Neural cell (in vitro differentiated cells): ENCODE results near the gene FILIP1. TPM values are rescaled to one million over a fixed set of nuclear protein-coding genes. Genes with fewer than 3 reads are reported as not detected.

ENCODE experiments used
- H2AFZ ChIP-seq: fragments of 200-600, 300-800 bp; sonication (generic), shearing (Covaris generic); 2 replicates; pipeline ENCODE4 v1.6.0; 2014; ENCODE audit warnings: low read depth, mild to moderate bottlenecking, antibody characterized with exemption, low read length, moderate library complexity
- H3F3A ChIP-seq: fragments of 200-600 bp; shearing (Covaris generic); 2 replicates; pipeline ENCODE4 v1.6.1; 2016; ENCODE audit warnings: mild to moderate bottlenecking, moderate library complexity, mixed read lengths, antibody characterized with exemption, low read length; ENCODE audit not compliant: insufficient read depth, poor library complexity, severe bottlenecking
- H3K27ac ChIP-seq: fragments of 200-600, 300-800 bp; sonication (generic), shearing (Covaris generic); 2 replicates; pipeline ENCODE4 v1.5.1; 2014; ENCODE audit warnings: mild to moderate bottlenecking, low read length, moderate library complexity
- H3K27me3 ChIP-seq: fragments of 300-800, 200-600 bp; sonication (generic), shearing (Covaris generic); 2 replicates; pipeline ENCODE4 v1.6.0; 2014; ENCODE audit warnings: mild to moderate bottlenecking, low read depth, low read length, moderate library complexity; ENCODE audit not compliant: insufficient read depth
- H3K36me3 ChIP-seq: fragments of 300-800, 200-600 bp; sonication (generic), shearing (Covaris generic); 2 replicates; pipeline ENCODE4 v1.5.1; 2014; ENCODE audit warnings: mild to moderate bottlenecking, antibody characterized with exemption, low read length, moderate library complexity; ENCODE audit not compliant: insufficient read depth
- H3K4me2 ChIP-seq: fragments of 300-800, 200-600 bp; sonication (generic), shearing (Covaris generic); 2 replicates; pipeline ENCODE4 v1.6.0; 2014; ENCODE audit warnings: mild to moderate bottlenecking, low read length
- H3K4me3 ChIP-seq: fragments of 300-800, 200-600 bp; sonication (generic), shearing (Covaris generic); 2 replicates; pipeline ENCODE4 v1.5.1; 2014; ENCODE audit warnings: mild to moderate bottlenecking, low read length, moderate library complexity
- H3K79me2 ChIP-seq: fragments of 200-600 bp; shearing (Covaris generic); replicated peaks from 2 replicates; pipeline ENCODE4 v1.6.0; 2014; ENCODE audit warnings: mild to moderate bottlenecking, low read length, moderate library complexity; ENCODE audit not compliant: insufficient read depth
- H3K9ac ChIP-seq: fragments of 300-800, 200-600 bp; sonication (generic), shearing (Covaris generic); 2 replicates; pipeline ENCODE4 v1.6.1; 2016; ENCODE audit warnings: mild to moderate bottlenecking, low read length, mixed read lengths
- H3K9me2 ChIP-seq: fragments of 200-600 bp; shearing (Covaris generic); 2 replicates; pipeline ENCODE4 v1.6.1; 2016; ENCODE audit warnings: mild to moderate bottlenecking, low read length, mixed read lengths; ENCODE audit not compliant: insufficient read depth
- H3K9me3 ChIP-seq: fragments of 200-600, 300-800 bp; sonication (generic), shearing (Covaris generic); 2 replicates; pipeline ENCODE4 v1.6.1; 2016; ENCODE audit warnings: mild to moderate bottlenecking, mixed run types, low read length, moderate library complexity, mixed read lengths
- H4K20me1 ChIP-seq: fragments of 200-600 bp; shearing (Covaris generic); 2 replicates; pipeline ENCODE4 v1.6.1; 2016; ENCODE audit warnings: mild to moderate bottlenecking, mixed run types; ENCODE audit not compliant: insufficient read depth
- CTCF ChIP-seq: fragments of 450-650 bp; IDR thresholded peaks from 2 replicates; pipeline ENCODE4 v1.5.1; 2014; ENCODE audit warnings: antibody characterized with exemption, mild to moderate bottlenecking, moderate library complexity; ENCODE audit not compliant: poor library complexity, severe bottlenecking
- EP300 ChIP-seq: fragments of 450-650 bp; conservative IDR thresholded peaks from 2 replicates; pipeline ENCODE4 v1.6.1; 2014; ENCODE audit warnings: antibody characterized with exemption, mild to moderate bottlenecking, moderate library complexity; ENCODE audit not compliant: poor library complexity, severe bottlenecking
- MXI1 ChIP-seq: fragments of 450-650 bp; conservative IDR thresholded peaks from 2 replicates; pipeline ENCODE4 v1.6.1; 2014; ENCODE audit warnings: antibody characterized with exemption, mild to moderate bottlenecking; ENCODE audit not compliant: poor library complexity, severe bottlenecking
- POLR2AphosphoS5 ChIP-seq: IDR thresholded peaks from 2 replicates; pipeline ENCODE4 v1.6.1; 2012
- RAD21 ChIP-seq: fragments of 450-650 bp; conservative IDR thresholded peaks from 2 replicates; pipeline ENCODE4 v1.6.1; 2014; ENCODE audit warnings: antibody characterized with exemption, mild to moderate bottlenecking, moderate library complexity
- REST ChIP-seq: IDR thresholded peaks from 2 replicates; pipeline ENCODE4 v1.6.1; 2012; ENCODE audit warnings: borderline replicate concordance
- TAF1 ChIP-seq: IDR thresholded peaks from 2 replicates; pipeline ENCODE4 v1.6.1; 2012; ENCODE audit warnings: low read depth
- polyA plus RNA-seq: library from polyadenylated mRNA; depleted of rRNA; stranded (reverse); fragments of >200 nt; gene quantifications from 2 replicates; pipeline ENCODE4 v1.2.3, GENCODE V29; 2014

Gene FILIP1
- polyA plus RNA-seq, 1 donor from 2014 or later, result 1.4 TPM

GRCh38 chr6:75512591-75512990 lies 19.0 kb upstream of the FILIP1 start:
- Histone ChIP-seq H3K4me2 (no peak overlapping the region), H3K27ac (no peak overlapping the region), H3K79me2 (no peaks in the 10 kb centered on the region), H3K27me3 (no peaks in the 10 kb centered on the region), H3F3A (no peaks in the 10 kb centered on the region), H4K20me1 (no peaks in the 10 kb centered on the region), H3K9ac (no peak overlapping the region), H3K9me2 (no peaks in the 10 kb centered on the region), H3K9me3 (no peaks in the 10 kb centered on the region), H3K4me3 (no peak overlapping the region), H3K36me3 (no peaks in the 10 kb centered on the region), H2AFZ (no peak overlapping the region)
- no peak for TF ChIP-seq MXI1
- no peak for TF ChIP-seq REST
- TF ChIP-seq CTCF, result no peak
- TF ChIP-seq TAF1, result no peak

- Histone ChIP-seq H4K20me1 (no peaks in the 10 kb centered on the region), H3K9me2 (no peaks in the 10 kb centered on the region), H3F3A (no peaks in the 10 kb centered on the region), H3K9me3 (no peaks in the 10 kb centered on the region), H3K27ac (no peak overlapping the region), H3K9ac (no peak overlapping the region), H2AFZ (no peak overlapping the region), H3K4me2 (no peak overlapping the region), H3K79me2 (no peaks in the 10 kb centered on the region), H3K36me3 (no peaks in the 10 kb centered on the region), H3K27me3 (no peaks in the 10 kb centered on the region), H3K4me3 (no peak overlapping the region)
- no peak for TF ChIP-seq CTCF
- no peak for TF ChIP-seq EP300
- TF ChIP-seq RAD21, result no peak
- no peak for TF ChIP-seq POLR2AphosphoS5
- no peak for TF ChIP-seq TAF1
Measured at GRCh38 chr6:75505424-75505823, 11.8 kb upstream of the FILIP1 start.
